GM12892 (cell line): Measurements from ENCODE around the gene PCBP2.
A peak's percentile ranks its signal among the peaks of the same experiment; 100 is the strongest.

Source experiments
- POLR2A ChIP-seq: IDR thresholded peaks from 2 replicates; pipeline ENCODE4 v1.6.1; 2011; ENCODE audit warnings: low read depth, low read length, control low read depth
- POLR2AphosphoS5 ChIP-seq: IDR thresholded peaks from 2 replicates; pipeline ENCODE4 v1.6.1; 2011; ENCODE audit warnings: low read depth, low read length, control low read depth

DNA sequence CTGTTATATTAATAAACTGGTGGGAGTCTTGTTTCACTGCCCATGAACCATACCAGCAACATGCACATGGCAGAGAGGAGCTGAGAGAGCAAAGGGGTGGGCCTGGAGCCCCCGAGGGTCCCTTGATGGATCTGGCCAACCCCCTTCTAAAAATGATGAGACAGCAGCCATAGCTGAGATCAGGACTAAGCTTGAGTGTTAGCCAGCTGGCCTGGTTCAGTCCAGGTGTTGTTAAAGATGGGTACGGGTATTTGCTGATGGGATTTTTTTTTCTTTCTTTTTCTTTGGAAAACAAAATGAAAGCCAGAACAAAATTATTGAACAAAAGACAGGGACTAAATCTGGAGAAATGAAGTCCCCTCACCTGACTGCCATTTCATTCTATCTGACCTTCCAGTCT is 16.0 kb downstream of the PCBP2 start:
- no peak for TF ChIP-seq POLR2A
- TF ChIP-seq POLR2AphosphoS5: 0 out of 2 replicates have a peak, but pooled peaks have one; percentile 7
